K562 (cell line): ENCODE results near the gene ZC3H6. TPM values are rescaled to one million over a fixed set of nuclear protein-coding genes. Genes with fewer than 3 reads are reported as not detected.

Experiments
- CBFA2T3 ChIP-seq: fragments of 450-650 bp; IDR thresholded peaks from 2 replicates; pipeline ENCODE4 v1.6.1; 2017
- CBX3 ChIP-seq, 2 experiments: IDR thresholded peaks; 1 replicate in 1 of 2; 2 replicates in 1 of 2; pipeline ENCODE4 v1.6.1; 2012; ENCODE audit warnings: inconsistent platforms in 2 of 2, low read length in 2 of 2, borderline replicate concordance in 1 of 2, control low read depth in 1 of 2
- CEBPB ChIP-seq: fragments of 450-650 bp; IDR thresholded peaks from 2 replicates; pipeline ENCODE4 v1.6.1; 2016; ENCODE audit warnings: missing genetic modification characterization, missing compliant biosample characterization
- E2F3 ChIP-seq: fragments of 250-450 bp; sonication (Bioruptor Pico); IDR thresholded peaks from 2 replicates; pipeline ENCODE4 v1.4.0; 2020; ENCODE audit warnings: mild to moderate bottlenecking
- FOS ChIP-seq: IDR thresholded peaks from 3 replicates; pipeline ENCODE4 v1.6.1; 2011; ENCODE audit not compliant: insufficient read length; ENCODE audit errors: extremely low read depth
- HES1 ChIP-seq: fragments of 450-650 bp; IDR thresholded peaks from 2 replicates; pipeline ENCODE4 v1.6.1; 2016; ENCODE audit warnings: low read depth, mild to moderate bottlenecking, moderate library complexity
- HINFP ChIP-seq: fragments of 450-650 bp; conservative IDR thresholded peaks from 2 replicates; pipeline ENCODE4 v1.6.1; 2016; ENCODE audit warnings: missing genetic modification characterization, low read depth, mild to moderate bottlenecking, control low read depth, missing compliant biosample characterization
- KLF1 ChIP-seq: fragments of 450-650 bp; IDR thresholded peaks from 2 replicates; pipeline ENCODE4 v1.6.1; 2016; ENCODE audit warnings: missing genetic modification characterization, missing compliant biosample characterization
- MCM3 ChIP-seq: fragments of 450-650 bp; IDR thresholded peaks from 2 replicates; pipeline ENCODE4 v1.6.1; 2016
- PCBP2 ChIP-seq: fragments of 200-400 bp; formaldehyde crosslinking; IDR thresholded peaks from 2 replicates; pipeline ENCODE4 v1.6.1; 2018; ENCODE audit warnings: low read length, low read depth, mild to moderate bottlenecking, moderate library complexity; ENCODE audit not compliant: poor library complexity, severe bottlenecking
- PHF21A ChIP-seq: fragments of 450-650 bp; IDR thresholded peaks from 2 replicates; pipeline ENCODE4 v1.6.1; 2017; ENCODE audit warnings: low read depth, borderline replicate concordance
- SNAPC5 ChIP-seq: fragments of 250-450 bp; sonication (Bioruptor Pico); IDR thresholded peaks from 2 replicates; pipeline ENCODE4 v1.8.0; 2021; ENCODE audit warnings: moderate library complexity, mild to moderate bottlenecking, inconsistent platforms
- ZBTB11 ChIP-seq, 3 experiments: fragments of 200-800 bp in 1 of 3; fragments of 250-450 bp in 1 of 3; fragments of 450-650 bp in 1 of 3; sonication (Bioruptor Pico) in 1 of 3; sonication (Bioruptor generic) in 1 of 3; formaldehyde crosslinking in 1 of 3; IDR thresholded peaks; 2 replicates each; pipeline versions ENCODE4 v1.6.1 to v1.8.0; 2016 to 2022; ENCODE audit warnings: mild to moderate bottlenecking in 2 of 3, missing genetic modification characterization in 2 of 3, missing compliant biosample characterization in 1 of 3, moderate library complexity in 1 of 3
- ZEB2 ChIP-seq: fragments of 450-650 bp; IDR thresholded peaks from 2 replicates; pipeline ENCODE4 v1.6.1; 2016
- ZFP91 ChIP-seq: sonication (generic); formaldehyde crosslinking; IDR thresholded peaks from 2 replicates; pipeline ENCODE4 v1.8.0; 2022; ENCODE audit warnings: mild to moderate bottlenecking, missing genetic modification reagents
- ZKSCAN3 ChIP-seq: fragments of 250-450 bp; sonication (Bioruptor Pico); IDR thresholded peaks from 2 replicates; pipeline ENCODE4 v1.4.0; 2020
- ZNF217 ChIP-seq: sonication (generic); formaldehyde crosslinking; IDR thresholded peaks from 2 replicates; pipeline ENCODE4 v1.8.0; 2022; ENCODE audit warnings: mild to moderate bottlenecking, missing genetic modification reagents
- ZNF274 ChIP-seq: IDR thresholded peaks from 2 replicates; pipeline ENCODE4 v1.6.1; 2011; ENCODE audit warnings: low read depth, mild to moderate bottlenecking, low read length, moderate library complexity, borderline replicate concordance
- ZNF384 ChIP-seq: IDR thresholded peaks from 2 replicates; pipeline ENCODE4 v1.6.1; 2012; ENCODE audit warnings: low read depth, low read length, improper control_type of control experiment
- polyA plus RNA-seq, 8 experiments: library from polyadenylated mRNA; depleted of rRNA in 4 of 8; stranded (reverse) in 5 of 8; unstranded in 3 of 8; fragments of >200 nt; fragmentation: Nextera tagmentation in 2 of 8; fragmentation: Illumina TruSeq in 1 of 8; extraction: Ambion mirVana in 2 of 8; extraction: Trizol in 1 of 8; gene quantifications; 2 replicates each; pipeline versions ENCODE4 v1.2.1 to v1.2.3, GENCODE V29; 2011 to 2014; ENCODE audit warnings: inconsistent platforms in 1 of 8, missing spikeins in 1 of 8
- total RNA-seq, 7 experiments: library from RNA; depleted of rRNA in 6 of 7; stranded (reverse); fragments of >200 nt in 6 of 7; fragmentation: Illumina TruSeq in 2 of 7; extraction: Trizol in 2 of 7; gene quantifications; 2 replicates each; pipeline versions ENCODE4 v1.2.1 to v1.2.3, GENCODE V29; 2011 to 2021; ENCODE audit warnings: low replicate concordance in 1 of 7

ZC3H6 gene
- total and polyA plus RNA-seq, 9 of the 15 experiments (the other 6 are each of a cell fraction or from before 2014, with no cell fraction given), result 0.45 to 1.9 (median 1.5) TPM

- no peak for TF ChIP-seq ZNF274
- no peak for TF ChIP-seq CBX3 (IDR thresholded peaks at IDR 0.05; ENCODE audit: borderline replicate concordance in 1 of 2, low read length in 2 of 2)
- TF ChIP-seq CEBPB (tag), result no peak
- no peak for TF ChIP-seq ZFP91 (CRISPR knock-in tag)
- no peak for TF ChIP-seq ZNF384
- no peak for TF ChIP-seq PCBP2
- TF ChIP-seq HES1, result no peak
- peak; percentile 80 for TF ChIP-seq CBFA2T3
- no peak for TF ChIP-seq ZNF217
- TF ChIP-seq SNAPC5 (CRISPR knock-in tag), result no peak
- TF ChIP-seq FOS, result no peak
- no peak for TF ChIP-seq E2F3 (CRISPR knock-in tag)
- TF ChIP-seq ZBTB11 (CRISPR knock-in tag; IDR thresholded peaks at IDR 0.05), result no peak; a peak in 2 of 6 replicates
- TF ChIP-seq PHF21A, result no peak
- TF ChIP-seq HINFP, result no peak
- no peak for TF ChIP-seq KLF1 (tag)
- TF ChIP-seq ZKSCAN3, result no peak
- TF ChIP-seq MCM3, result no peak
- peak; percentile 56; the same call in 1 of the 2 replicates for TF ChIP-seq ZEB2
Measured at GRCh38 chr2:112272669-112273068, 2.7 kb upstream of the ZC3H6 start (continued).
